ENCODE data around the gene KIF26A. TPM values are rescaled to one million over a fixed set of nuclear protein-coding genes. Genes with fewer than 3 reads are reported as not detected.

Gene KIF26A
- total RNA-seq, 1 donor, result under 0.01 TPM

GRCh38 chr14:104105822-104106470 is 32.4 kb upstream of the KIF26A start:
- TF ChIP-seq CTCF (IDR thresholded peaks at IDR 0.05; ENCODE audit: insufficient read depth, low read length), result no peak
- no peak for DNase-seq (ENCODE audit: low read depth)
- no peak overlapping the region for H3K4me3 ChIP-seq (ENCODE audit: low read depth, low read length)

- no peak overlapping the region for H3K4me3 ChIP-seq (ENCODE audit: low read depth, low read length)
- DNase-seq (ENCODE audit: low read depth), result no peak
- no peak for TF ChIP-seq CTCF (IDR thresholded peaks at IDR 0.05; ENCODE audit: insufficient read depth, low read length)
Observed at GRCh38 chr14:104106471-104106991, 31.9 kb upstream of the KIF26A start.

- no peak overlapping the region for H3K4me3 ChIP-seq (ENCODE audit: low read depth, low read length)
- TF ChIP-seq CTCF (IDR thresholded peaks at IDR 0.05; ENCODE audit: insufficient read depth, low read length), result no peak
- no peak for DNase-seq (ENCODE audit: low read depth)
Observed at GRCh38 chr14:104107101-104107581, 31.2 kb upstream of the KIF26A start.

GRCh38 chr14:104107611-104108569 is 30.5 kb upstream of the KIF26A start:
- no peak for TF ChIP-seq CTCF (IDR thresholded peaks at IDR 0.05; ENCODE audit: insufficient read depth, low read length)
- DNase-seq (ENCODE audit: low read depth), result no peak
- no peak overlapping the region for H3K4me3 ChIP-seq (ENCODE audit: low read depth, low read length)

GRCh38 chr14:104108570-104109541 is 29.5 kb upstream of the KIF26A start:
- TF ChIP-seq CTCF (IDR thresholded peaks at IDR 0.05; ENCODE audit: insufficient read depth, low read length), result no peak
- no peak for DNase-seq (ENCODE audit: low read depth)
- no peak overlapping the region for H3K4me3 ChIP-seq (ENCODE audit: low read depth, low read length)
